Fibroblast of peridontal ligament (primary cell): Measurements from ENCODE around the gene CKB.

ENCODE experiments used
- DNase-seq: peaks from one replicate; pipeline ENCODE4 v3.0.0-alpha.2; 2010; ENCODE audit errors: extremely low read depth

The CKB gene

DNA sequence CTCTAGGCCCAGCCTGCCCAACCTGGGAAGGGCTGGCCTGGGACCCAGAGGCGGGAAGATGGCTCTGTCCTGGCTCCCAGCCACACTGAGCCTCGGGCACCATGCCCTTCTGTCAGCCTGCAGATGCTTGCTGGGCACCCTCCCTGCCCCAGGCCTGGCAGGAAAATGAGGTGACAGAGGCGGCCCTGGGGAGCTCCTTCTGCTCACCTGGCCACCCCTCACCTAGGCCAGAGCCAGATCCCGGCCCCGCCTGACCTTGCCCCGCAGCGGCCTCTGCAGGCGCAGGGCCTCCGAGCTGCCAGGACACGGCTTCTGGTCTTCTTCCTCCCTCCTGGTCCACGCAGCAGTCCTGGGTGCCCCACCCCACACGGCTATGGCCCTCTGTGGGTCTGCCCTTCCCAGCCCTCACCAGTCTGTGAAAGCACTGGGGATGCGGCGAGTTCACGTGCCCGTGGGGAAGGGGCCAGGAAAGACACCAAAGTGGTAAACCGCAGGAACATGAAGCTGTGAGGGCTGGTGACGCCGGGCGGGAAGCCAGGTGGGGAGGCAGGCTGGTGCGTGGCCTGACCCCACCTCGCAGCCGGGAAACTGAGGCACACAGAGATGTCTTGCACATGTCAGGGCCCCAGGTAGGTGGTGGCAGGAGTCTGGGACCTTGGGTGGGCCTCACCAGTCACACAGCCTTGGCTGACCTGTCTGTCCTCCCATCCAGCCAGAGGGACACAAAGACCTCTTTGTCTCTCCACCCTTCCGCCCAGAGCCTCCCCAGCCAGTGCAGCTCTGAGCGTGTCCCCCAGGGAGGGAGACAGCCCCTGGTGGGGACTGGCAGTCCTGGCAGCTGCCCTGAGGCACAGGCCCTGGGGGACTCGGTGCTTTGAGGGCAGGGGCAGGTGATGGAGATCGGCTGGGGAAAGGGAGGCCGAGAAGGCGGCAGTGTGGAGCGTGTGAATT is 27.0 kb upstream of the CKB start:
- DNase-seq = no peak

DNA sequence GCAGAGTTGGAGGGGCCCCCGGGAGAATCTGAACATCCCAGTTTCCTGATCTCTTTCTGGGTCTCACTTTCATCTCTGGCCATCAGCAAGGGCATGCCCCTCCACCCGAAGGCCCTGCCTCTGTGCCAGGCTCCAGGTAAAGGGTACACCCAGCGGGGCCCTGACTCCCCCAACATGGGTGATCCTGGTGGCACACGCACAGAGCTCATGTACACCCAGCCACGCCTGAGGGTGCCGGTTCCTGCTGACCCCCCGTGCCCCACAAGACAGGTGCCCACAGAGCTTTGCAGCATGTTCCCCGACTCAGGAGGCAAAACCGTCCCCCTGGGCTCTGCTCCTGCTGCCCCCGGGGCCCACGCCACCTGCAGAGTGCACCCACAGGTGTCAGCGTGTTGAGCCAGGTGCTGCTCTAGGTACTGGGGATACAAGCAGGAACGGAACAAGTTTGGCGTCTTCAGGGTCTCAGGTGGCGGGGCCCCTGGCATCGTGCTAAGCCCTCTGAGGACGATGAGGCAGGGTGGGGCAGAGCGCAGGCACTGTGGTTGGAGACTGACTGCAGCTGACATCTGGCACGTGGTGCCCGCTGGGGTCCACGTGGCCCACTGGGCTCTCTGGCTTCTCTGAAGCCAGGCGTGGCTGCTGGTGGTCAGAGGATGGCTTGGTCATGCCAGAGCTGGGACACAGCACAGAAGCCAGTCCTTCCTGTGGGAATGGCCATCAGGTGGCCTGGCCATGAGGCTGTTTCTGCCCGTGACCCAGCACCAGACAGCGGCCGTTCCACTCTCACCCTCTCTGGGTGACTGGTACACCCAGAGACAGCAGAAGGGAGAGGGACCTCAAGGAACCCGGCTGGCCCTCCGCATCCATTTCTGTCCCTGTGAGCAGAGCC is 26.1 kb upstream of the CKB start:
- no peak for DNase-seq

DNA sequence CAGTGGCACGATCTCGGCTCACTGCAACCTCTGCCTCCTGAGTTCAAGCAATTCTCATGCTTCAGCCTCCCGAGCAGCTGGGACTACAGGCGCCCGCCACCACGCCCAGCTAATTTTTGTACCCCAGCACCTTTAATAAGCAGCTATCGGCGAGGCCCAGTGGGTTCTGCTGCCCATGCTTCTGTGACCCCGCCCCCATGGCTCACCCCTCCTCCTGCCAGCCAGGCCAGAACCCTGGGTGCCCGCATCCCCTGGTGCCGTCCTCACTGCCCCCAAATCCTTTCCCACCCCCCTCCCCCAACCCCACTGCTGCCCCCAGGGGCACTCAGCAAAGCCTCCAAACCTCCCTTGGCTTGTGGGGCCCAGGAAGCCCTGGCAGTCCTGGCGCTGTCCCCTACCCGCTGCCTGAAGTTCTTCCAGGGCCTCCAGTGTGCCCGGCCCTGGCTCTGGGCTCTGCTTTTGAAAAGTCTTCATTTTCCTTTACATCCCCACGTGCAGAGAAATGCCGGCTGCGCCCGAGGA is 25.4 kb upstream of the CKB start:
- no peak for DNase-seq

DNA sequence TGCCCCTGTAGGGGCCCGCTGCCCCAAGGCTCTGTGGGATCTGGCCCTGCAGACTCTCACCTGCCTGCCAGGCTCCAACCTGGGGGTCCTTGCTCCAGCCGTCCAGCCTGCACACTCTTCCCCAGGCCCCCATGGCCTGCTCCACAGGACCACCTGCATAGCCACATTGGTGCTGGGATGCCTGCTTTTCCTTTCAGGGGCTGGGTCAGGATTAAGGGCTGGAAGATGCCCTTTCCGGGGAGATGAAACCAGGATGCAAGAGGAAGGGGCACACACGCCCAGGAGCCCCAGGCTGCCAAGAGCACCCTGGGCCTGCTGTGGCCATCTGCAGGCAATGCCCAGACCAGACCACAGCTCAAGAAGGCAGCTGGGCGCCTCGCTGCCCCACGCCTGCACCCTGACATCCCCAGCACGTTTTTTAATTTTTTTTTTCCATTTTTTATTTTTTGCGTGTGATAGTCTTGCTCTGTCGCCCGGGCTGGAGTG is 24.9 kb upstream of the CKB start:
- no peak for DNase-seq

DNA sequence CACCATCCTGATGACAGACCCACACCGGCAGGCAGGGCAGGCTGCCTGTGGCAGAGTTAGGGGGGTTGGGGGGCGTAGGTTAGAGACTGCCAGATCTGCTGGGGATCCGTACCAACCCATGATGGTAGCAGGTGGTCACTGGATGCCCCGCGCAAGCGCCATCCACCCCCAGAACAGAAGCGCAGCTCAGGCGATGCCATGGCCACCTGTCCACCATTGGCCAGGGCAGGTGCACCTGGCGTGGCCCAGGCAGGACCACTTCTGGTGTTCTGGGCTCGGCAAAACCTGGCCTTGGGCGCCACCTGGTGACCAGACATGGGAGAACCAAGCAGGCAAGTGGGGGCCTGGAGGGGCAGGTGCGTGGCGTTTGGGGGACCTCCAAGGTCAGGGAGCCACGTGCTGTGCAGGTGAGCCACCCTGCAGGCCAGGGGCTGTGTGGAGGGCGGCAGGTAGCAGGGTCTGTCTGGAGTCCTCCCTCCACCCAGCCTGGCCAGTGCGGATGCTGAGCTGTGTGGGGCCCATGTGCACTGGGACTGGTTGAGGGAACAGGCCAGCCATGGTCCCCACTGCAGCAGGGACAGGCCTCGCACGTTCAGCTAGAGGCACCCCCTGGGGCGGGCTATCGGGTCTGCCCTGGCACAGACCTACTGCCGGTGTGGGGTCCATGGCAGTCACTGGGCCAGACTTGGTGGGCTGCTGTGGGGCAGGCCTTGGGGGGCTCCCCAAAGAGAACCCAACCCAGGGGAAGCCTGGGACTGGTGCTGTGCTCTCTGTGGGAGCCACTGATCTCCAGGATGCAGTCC is 24.2 kb upstream of the CKB start:
- peak; percentile 28 for DNase-seq

DNA sequence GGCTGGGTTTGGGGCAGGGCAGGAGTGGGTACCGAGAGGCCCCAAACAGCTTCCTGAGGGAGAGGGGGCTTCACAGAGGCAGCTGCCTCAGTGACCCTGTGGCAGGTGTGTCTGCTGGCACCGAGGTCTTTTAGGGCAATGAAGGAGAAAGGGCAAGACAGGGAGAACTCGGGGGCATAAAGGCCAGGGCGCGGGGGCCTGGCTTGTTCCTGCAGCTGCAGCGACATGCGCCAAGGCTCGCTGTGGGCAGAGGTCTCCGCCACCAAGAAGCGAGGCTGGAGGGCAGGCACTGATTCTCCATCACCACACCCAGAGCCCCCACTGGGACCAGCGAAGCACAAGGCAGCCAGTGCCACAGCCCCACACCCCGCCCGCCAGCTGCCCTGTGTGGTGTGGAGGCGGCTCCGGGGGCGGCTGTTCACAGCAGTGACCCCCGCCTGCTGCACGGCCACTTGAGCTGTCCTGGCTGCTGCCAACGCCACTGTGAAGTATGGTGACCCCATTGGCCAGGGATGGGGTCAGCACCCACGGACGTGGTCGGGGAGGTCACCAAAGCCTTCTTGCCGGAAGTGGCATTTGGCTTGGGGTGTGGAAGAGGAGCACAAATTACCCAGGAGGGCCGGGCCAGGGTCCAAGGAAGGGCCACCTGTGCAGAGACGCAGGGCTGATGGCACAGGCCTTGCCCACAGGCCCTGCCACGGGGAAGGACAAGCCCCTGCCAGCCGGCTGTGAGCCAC is 23.5 kb upstream of the CKB start:
- DNase-seq = no peak

DNA sequence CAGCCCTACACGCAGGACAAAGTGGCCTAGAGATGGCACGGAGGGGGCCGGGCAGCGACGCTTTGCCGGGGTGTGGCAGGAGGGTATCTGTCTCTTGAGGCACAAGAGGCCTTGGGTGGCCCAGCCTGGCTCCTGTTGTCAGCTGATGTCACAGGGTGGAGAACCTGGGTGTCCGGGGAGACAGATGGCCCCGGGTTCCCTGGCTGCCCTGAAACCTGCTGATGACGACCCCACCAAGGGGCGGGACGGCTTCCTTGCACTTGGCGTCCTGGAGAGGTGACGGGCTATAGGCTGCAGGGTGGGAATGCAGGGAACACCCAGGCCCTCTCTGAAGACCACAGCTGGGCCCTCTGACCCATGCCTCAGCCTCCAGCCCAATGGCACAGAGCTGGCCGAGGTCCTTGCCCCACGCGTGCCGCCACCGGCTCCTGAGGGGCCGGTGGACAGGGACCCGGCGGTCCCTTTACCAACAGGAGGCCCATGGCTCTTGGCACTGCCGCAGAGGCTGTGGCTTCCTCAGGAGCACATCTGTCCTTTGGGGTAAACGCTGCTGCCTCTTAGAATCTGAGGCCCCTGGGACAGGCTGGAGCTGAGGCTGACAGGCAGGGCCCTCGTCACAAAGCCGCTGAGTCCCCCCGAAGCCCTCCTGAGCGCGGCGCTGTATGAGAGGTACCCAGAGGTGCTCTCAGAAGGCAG is 22.7 kb upstream of the CKB start:
- no peak for DNase-seq

DNA sequence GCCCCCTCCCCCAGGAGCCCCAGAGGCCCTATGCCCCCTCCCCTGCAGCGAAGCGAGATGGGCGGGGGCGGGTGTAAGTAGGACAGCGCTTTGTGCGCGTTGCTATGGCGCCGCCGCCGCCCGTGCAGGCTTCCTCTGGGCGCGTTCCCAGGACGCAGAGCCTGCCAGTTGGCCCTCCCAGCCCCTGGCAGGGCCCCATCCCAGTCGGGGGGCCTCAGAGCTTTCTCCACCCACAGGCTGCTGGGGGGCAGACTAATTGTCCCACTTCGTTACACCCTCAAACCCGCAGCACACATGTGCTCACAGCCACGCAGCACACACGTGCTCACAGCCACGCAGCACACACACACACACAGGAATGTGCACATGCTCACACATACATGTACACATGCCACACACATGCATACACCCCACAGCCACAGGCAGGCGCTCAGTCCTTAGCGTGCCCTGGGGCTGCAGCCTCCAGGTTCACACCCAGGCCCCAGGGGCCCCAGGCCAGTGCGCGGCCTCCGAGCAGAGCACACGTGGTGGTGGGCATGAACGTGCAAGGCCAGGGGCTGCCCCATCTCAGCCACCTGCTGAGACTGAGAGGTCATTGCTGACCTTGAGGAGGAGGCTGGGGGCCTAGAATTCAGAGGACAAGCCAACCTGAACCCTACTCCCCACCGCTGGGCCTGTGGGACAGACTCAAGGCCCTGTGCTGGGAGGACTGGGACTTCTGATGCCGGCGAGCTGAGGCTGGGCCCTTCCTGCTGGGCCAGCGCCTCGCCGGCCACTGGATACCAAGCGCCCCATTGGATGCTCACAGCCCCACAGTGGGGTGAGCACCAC is 22.0 kb upstream of the CKB start:
- no peak for DNase-seq

DNA sequence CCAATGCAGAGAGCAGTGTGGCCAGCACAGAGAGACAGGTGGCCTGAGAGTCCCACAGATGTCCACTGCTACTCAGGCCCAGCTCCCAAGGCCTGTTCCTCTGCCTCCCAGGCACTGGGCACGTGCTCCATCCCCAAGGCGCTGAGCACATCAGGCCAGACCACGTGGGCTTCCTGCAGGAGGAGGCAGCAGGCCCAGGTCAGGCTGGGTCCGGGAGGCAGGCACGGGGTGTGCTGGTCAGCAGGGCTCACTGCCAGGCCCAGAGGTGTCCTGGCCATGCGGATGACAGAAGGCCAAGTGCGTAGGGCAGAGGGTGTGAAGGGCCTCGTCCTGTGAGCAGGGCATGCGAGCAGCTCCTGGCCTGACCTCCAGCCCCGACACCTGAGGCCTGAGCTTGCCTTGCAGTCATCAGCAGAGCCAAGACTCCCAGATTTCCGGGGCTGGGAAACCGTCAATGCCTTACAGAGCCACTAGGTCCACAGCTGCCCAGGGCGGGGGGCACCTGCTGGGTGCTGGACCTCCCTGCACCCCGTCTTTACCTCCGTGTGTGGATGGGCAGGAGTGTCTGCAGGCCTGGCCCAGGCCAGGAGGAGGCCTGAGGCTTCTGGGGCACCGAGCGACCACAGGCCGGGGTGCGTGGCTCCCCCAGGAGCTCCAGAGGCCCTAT is 21.2 kb upstream of the CKB start:
- DNase-seq = no peak

DNA sequence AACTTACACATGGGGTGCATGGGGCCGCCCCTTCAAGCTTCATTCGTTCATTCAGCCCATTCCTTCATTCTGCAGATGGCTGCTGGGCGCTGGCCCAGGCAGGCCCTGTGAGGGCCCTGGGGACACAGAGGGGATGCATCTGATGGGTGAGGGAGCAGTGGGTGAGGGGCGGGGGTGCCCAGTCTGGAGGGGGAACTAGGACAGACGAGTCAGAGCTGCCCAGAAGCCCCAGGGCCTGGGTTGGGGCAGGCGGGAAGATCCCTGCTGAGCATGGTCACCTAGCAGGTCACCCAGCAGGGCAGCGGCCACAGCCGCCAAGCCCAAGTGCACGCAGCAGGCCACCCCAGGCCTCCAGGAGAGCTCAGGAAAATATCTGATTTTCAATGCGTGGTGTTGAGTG is 20.5 kb upstream of the CKB start:
- no peak for DNase-seq

DNA sequence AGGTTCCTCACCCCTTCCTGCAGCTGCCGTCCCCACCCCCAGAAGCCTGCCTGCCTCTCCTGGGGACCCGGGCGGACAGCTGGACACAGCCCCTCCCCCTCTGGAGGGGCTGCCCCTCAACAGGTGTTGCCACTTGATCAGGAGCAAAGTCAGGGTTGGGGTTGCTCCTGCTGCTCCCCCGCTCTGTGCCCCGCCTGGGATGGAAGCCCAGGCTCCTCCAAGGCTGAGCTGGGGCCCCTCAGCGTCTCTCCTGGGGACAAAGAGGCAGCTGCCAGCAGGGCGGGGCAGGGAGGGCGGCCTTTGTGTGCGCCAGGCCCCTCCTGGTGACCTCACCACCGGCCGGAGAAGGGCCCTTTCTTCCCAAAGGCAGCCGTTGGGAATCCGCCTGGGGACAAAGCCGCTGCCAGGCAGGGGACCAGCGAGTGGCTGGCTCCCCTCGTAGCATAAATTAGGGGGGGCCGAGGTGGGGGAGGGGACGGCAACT is 20.0 kb upstream of the CKB start:
- DNase-seq = no peak

DNA sequence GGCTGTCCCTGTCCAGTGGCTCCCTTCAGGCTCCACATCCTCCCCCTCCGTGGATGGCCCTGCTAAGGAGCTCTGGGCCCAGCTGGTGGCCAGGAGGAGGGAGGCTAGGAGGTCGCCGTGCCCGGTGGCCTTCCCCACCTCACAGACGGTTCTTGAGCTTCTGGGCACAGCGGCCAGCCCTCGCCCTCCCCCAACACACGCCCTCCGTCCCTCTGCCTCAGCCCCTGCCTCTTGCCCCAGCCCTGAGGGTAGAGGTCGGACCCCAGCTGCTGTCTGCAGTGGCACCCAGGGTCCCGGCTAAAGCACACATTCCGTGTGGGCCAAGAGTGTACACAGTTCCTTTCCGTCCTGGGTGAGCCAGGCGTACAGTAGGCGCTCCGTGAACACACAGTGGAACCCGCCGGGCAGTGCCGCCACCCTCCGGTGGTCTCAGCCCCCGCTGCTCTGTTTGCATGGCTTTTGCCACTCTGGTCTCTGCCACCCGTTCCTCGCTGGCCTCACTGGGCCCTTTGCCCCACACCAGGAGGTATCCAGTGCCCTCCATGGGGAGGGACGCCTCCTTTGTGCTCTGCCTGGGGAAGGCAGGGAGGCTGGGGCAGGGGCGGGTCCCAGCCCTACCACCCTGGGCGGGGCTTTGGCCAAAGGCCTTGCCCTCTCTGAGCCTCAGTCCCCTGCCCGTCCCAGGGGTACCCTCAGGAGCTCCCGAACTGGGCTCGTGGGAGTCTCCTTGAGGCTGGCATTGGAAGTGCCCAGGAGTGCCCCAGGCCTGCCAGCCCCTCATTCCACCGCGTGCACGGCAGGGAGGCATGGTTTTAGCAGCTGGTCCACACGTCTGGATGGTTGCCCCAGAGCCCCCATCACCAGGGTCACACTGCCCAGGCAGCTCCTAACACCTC is 19.3 kb upstream of the CKB start:
- DNase-seq = no peak

DNA sequence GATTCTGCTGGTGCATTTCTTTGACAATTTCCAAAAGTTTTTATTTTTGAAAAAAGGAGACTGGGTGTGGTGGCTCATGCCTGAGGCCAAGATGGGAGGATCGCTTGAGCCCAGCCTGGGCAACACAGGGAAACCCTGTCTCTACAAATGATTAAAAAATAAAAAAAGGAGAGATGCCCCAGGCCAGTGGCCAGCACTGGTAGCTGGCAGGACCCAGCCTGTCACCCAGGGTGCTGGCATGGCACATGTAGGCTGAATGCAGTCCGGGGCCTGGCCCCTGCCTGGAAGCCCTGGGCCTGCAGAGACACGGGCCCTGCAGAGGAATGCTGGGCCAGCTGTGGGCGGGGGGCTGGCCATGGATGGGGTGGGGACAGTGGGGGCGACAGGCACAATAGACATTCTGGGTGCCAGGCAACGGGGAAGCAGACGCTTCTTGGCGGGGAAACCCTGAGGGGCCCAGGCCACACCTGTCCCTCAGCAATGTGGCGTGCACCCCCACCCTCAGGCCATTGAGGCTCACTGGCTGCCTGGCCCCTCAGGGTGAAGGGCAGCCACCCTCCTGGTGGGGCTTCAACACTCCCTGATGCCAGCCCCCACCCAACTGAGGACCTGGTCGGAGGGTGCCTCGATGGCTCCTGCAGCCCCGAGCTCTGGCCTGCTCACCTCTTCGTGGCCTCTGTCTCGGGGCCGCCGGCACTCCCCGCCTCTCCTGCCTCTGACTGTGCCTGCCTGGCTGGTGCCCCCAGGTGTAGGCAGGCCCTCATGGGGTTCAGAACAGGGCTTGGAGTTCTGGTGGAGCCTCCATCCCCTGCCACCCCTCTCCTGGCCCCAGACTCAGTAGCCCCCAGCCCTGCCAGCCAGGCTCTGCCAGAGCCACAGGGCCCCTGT is 18.4 kb upstream of the CKB start:
- DNase-seq = no peak

DNA sequence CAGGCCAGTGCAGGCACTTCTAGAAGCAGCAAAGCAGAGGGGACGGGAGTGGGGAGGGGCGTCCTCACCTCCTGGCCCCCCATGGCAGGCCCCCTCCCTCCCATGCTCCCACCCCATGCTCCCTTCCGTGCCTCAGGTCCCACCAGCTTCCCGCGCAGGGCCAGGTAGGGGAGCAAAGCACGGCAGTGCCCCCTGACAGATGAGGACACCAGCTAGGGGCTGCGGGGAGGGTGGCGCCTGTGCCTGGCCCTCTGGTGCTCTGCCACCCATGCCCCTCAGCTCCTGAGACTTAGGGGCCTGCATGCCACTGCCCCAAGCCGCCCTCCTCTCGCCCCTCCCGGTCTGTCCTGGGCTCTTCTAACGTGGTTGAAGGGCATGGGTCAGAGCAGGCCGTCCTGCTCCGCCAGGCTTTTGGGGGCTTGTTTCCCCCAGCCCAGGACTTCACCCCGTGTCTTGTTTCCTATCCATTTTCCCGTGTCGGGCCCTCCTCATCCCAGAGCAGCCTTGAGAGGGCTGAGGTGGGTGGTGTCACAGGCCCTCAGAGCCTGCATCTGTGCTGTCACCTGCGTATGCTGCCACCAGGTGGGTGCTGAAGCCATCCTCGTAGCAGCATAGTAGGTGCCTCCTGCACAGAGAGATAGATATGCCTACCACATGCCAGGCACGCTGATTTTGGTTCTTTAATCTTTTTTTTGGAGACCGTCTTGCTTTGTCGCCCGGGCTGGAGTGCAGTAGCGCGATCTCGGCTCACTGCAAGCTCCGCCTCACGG is 16.6 kb upstream of the CKB start:
- no peak for DNase-seq

DNA sequence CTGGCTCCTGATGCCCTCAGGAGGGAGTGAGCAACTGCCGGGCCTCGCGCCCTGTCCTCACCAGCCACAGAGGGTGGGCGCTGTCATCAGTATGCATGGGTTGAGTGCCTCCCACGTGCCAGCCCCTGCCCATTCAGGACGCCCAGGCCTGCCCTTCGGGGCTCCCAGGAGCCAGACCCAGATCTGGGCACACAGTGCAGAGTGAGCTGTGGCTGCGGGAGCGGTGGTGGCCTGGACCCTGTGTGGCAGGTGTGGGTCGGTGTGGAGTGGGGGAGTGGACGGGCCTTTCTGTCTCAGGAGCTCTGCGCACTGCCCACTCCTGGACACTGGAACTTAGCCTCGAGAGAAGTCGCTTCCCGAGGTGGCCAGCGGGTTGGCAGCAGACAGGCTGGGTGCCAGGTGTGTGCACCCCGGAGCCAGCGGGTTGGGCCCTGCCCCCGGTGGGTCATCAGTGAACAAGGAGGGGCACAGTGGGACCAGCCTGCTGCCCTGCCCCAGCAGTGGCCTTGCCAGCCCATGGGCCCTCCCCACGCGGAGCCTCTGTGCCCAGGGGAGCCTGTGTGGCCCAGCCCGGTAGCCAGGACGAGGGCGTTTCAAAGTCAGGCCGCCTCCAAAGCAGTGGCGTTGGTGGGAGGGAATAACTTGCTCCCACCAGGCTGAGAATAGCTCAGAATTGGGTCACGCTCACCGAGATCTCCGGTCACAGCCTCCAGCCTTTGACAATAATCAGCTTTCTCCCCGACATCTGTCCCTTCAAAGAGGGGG is 15.8 kb upstream of the CKB start:
- no peak for DNase-seq
